GM18870 (cell line): ENCODE measurements around the gene TMPRSS6.

Experiments used
- ATAC-seq: cut with Tn5 transposase; IDR thresholded peaks from one replicate; pipeline ENCODE4 v1.9.1; 2021; ENCODE audit warnings: moderate library complexity; ENCODE audit not compliant: unreplicated experiment

Gene TMPRSS6

GRCh38 chr22:37069719-37070118 is 39.8 kb downstream of the TMPRSS6 start:
- no peak for ATAC-seq

- no peak for ATAC-seq
Observed at GRCh38 chr22:37069319-37069718, 40.2 kb downstream of the TMPRSS6 start.

- no peak for ATAC-seq
Observed at GRCh38 chr22:37068859-37069258, 40.7 kb downstream of the TMPRSS6 start.

GRCh38 chr22:37067428-37067827 is 42.1 kb downstream of the TMPRSS6 start:
- ATAC-seq, result no peak

- ATAC-seq, result no peak
Observed at GRCh38 chr22:37065961-37066360, 43.6 kb downstream of the TMPRSS6 start.

GRCh38 chr22:37065180-37065579 is 44.3 kb downstream of the TMPRSS6 start:
- ATAC-seq, result no peak

- ATAC-seq, result no peak
Observed at GRCh38 chr22:37064553-37064952, 45.0 kb downstream of the TMPRSS6 start.

- no peak for ATAC-seq
Observed at GRCh38 chr22:37063431-37064420, 45.8 kb downstream of the TMPRSS6 start.

- ATAC-seq, result no peak
Observed at GRCh38 chr22:37062702-37063381, 46.7 kb downstream of the TMPRSS6 start.

GRCh38 chr22:37062376-37062675 is 47.2 kb downstream of the TMPRSS6 start:
- no peak for ATAC-seq

- ATAC-seq, result no peak
Observed at GRCh38 chr22:37061611-37062375, 47.7 kb downstream of the TMPRSS6 start.

- ATAC-seq, result no peak
Observed at GRCh38 chr22:37060801-37061610, 48.5 kb downstream of the TMPRSS6 start.

- no peak for ATAC-seq
Observed at GRCh38 chr22:37059876-37060449, 49.5 kb downstream of the TMPRSS6 start.

GRCh38 chr22:37058917-37059701 is 50.4 kb downstream of the TMPRSS6 start:
- no peak for ATAC-seq

GRCh38 chr22:37057796-37058510 is 51.6 kb downstream of the TMPRSS6 start:
- ATAC-seq, result no peak

GRCh38 chr22:37057226-37057625 is 52.3 kb downstream of the TMPRSS6 start:
- ATAC-seq, result no peak

GRCh38 chr22:37056246-37056645 is 53.3 kb downstream of the TMPRSS6 start:
- ATAC-seq, result no peak

- no peak for ATAC-seq
Observed at GRCh38 chr22:37054600-37055365, 54.7 kb downstream of the TMPRSS6 start.
